ENCODE measurements around the gene FLT4. TPM values are rescaled to one million over a fixed set of nuclear protein-coding genes. Genes with fewer than 3 reads are reported as not detected.
A peak's percentile ranks its signal among the peaks of the same experiment; 100 is the strongest.

FLT4 gene
- total and polyA plus RNA-seq, 9 of the 15 experiments (the other 6 are each of a cell fraction or from before 2014, with no cell fraction given) = 0.01 to 0.42 (median 0.14) TPM; not detected in 2

- TF ChIP-seq ZNF507 (tag; conservative IDR thresholded peaks at IDR 0.05) (no peak), NBN (IDR thresholded peaks at IDR 0.05; ENCODE audit: low read depth) (0 out of 2 replicates have a peak, but pooled peaks have one; percentile 41), NFXL1 (CRISPR knock-in tag; IDR thresholded peaks at IDR 0.05) (no peak), ZNF436 (CRISPR knock-in tag; IDR thresholded peaks at IDR 0.05) (no peak), BCL6 (CRISPR knock-in tag; IDR thresholded peaks at IDR 0.05) (no peak), TBL1XR1 (IDR thresholded peaks at IDR 0.05; ENCODE audit: low read length in 2 of 2) (no peak), SRSF3 (IDR thresholded peaks at IDR 0.05; ENCODE audit: insufficient read depth, low read length) (no peak), ARID2 (IDR thresholded peaks at IDR 0.05) (no peak), SMAD2 (IDR thresholded peaks at IDR 0.05; ENCODE audit: low read depth, low read length) (no peak), RCOR1 (IDR thresholded peaks at IDR 0.05; ENCODE audit: borderline replicate concordance in 1 of 2, low read depth in 2 of 2, low read length in 2 of 2) (no peak), ZNF398 (CRISPR knock-in tag; IDR thresholded peaks at IDR 0.05) (no peak), TSHZ1 (CRISPR knock-in tag; IDR thresholded peaks at IDR 0.05) (no peak), MYC (IDR thresholded peaks at IDR 0.05; ENCODE audit: low read depth, low read length) (no peak), MYC (CRISPR knock-in tag; IDR thresholded peaks at IDR 0.05; ENCODE audit: borderline replicate concordance, low read depth) (no peak), MED1 (CRISPR knock-in tag; IDR thresholded peaks at IDR 0.05; ENCODE audit: borderline replicate concordance) (no peak), HMGXB4 (CRISPR knock-in tag; IDR thresholded peaks at IDR 0.05) (no peak), ZNF639 (CRISPR knock-in tag; conservative IDR thresholded peaks at IDR 0.05 in 1 of 2, IDR thresholded peaks at IDR 0.05 in 1 of 2) (no peak), POLR3A (IDR thresholded peaks at IDR 0.05; ENCODE audit: borderline replicate concordance, extremely low read depth, insufficient read depth, insufficient read length) (no peak), RFX7 (CRISPR knock-in tag; IDR thresholded peaks at IDR 0.05) (no peak), KLF10 (CRISPR knock-in tag; IDR thresholded peaks at IDR 0.05) (no peak), XRCC3 (IDR thresholded peaks at IDR 0.05) (no peak), ZNF695 (CRISPR knock-in tag; IDR thresholded peaks at IDR 0.05) (no peak)
Measured at GRCh38 chr5:180670157-180670556, 20.8 kb upstream of the FLT4 start (continued).
